Neural cell (in vitro differentiated cells): ENCODE results near the gene MRPS12. TPM values are rescaled to one million over a fixed set of nuclear protein-coding genes. Genes with fewer than 3 reads are reported as not detected.

Experiments
- H2AFZ ChIP-seq: fragments of 200-600, 300-800 bp; sonication (generic), shearing (Covaris generic); 2 replicates; pipeline ENCODE4 v1.6.0; 2014; ENCODE audit warnings: low read depth, mild to moderate bottlenecking, antibody characterized with exemption, low read length, moderate library complexity
- H3F3A ChIP-seq: fragments of 200-600 bp; shearing (Covaris generic); 2 replicates; pipeline ENCODE4 v1.6.1; 2016; ENCODE audit warnings: mild to moderate bottlenecking, moderate library complexity, mixed read lengths, antibody characterized with exemption, low read length; ENCODE audit not compliant: insufficient read depth, poor library complexity, severe bottlenecking
- H3K27ac ChIP-seq: fragments of 200-600, 300-800 bp; sonication (generic), shearing (Covaris generic); 2 replicates; pipeline ENCODE4 v1.5.1; 2014; ENCODE audit warnings: mild to moderate bottlenecking, low read length, moderate library complexity
- H3K27me3 ChIP-seq: fragments of 300-800, 200-600 bp; sonication (generic), shearing (Covaris generic); 2 replicates; pipeline ENCODE4 v1.6.0; 2014; ENCODE audit warnings: mild to moderate bottlenecking, low read depth, low read length, moderate library complexity; ENCODE audit not compliant: insufficient read depth
- H3K36me3 ChIP-seq: fragments of 300-800, 200-600 bp; sonication (generic), shearing (Covaris generic); 2 replicates; pipeline ENCODE4 v1.5.1; 2014; ENCODE audit warnings: mild to moderate bottlenecking, antibody characterized with exemption, low read length, moderate library complexity; ENCODE audit not compliant: insufficient read depth
- H3K4me2 ChIP-seq: fragments of 300-800, 200-600 bp; sonication (generic), shearing (Covaris generic); 2 replicates; pipeline ENCODE4 v1.6.0; 2014; ENCODE audit warnings: mild to moderate bottlenecking, low read length
- H3K4me3 ChIP-seq: fragments of 300-800, 200-600 bp; sonication (generic), shearing (Covaris generic); 2 replicates; pipeline ENCODE4 v1.5.1; 2014; ENCODE audit warnings: mild to moderate bottlenecking, low read length, moderate library complexity
- H3K79me2 ChIP-seq: fragments of 200-600 bp; shearing (Covaris generic); replicated peaks from 2 replicates; pipeline ENCODE4 v1.6.0; 2014; ENCODE audit warnings: mild to moderate bottlenecking, low read length, moderate library complexity; ENCODE audit not compliant: insufficient read depth
- H3K9ac ChIP-seq: fragments of 300-800, 200-600 bp; sonication (generic), shearing (Covaris generic); 2 replicates; pipeline ENCODE4 v1.6.1; 2016; ENCODE audit warnings: mild to moderate bottlenecking, low read length, mixed read lengths
- H3K9me2 ChIP-seq: fragments of 200-600 bp; shearing (Covaris generic); 2 replicates; pipeline ENCODE4 v1.6.1; 2016; ENCODE audit warnings: mild to moderate bottlenecking, low read length, mixed read lengths; ENCODE audit not compliant: insufficient read depth
- H3K9me3 ChIP-seq: fragments of 200-600, 300-800 bp; sonication (generic), shearing (Covaris generic); 2 replicates; pipeline ENCODE4 v1.6.1; 2016; ENCODE audit warnings: mild to moderate bottlenecking, mixed run types, low read length, moderate library complexity, mixed read lengths
- H4K20me1 ChIP-seq: fragments of 200-600 bp; shearing (Covaris generic); 2 replicates; pipeline ENCODE4 v1.6.1; 2016; ENCODE audit warnings: mild to moderate bottlenecking, mixed run types; ENCODE audit not compliant: insufficient read depth
- CTCF ChIP-seq: fragments of 450-650 bp; IDR thresholded peaks from 2 replicates; pipeline ENCODE4 v1.5.1; 2014; ENCODE audit warnings: antibody characterized with exemption, mild to moderate bottlenecking, moderate library complexity; ENCODE audit not compliant: poor library complexity, severe bottlenecking
- EP300 ChIP-seq: fragments of 450-650 bp; conservative IDR thresholded peaks from 2 replicates; pipeline ENCODE4 v1.6.1; 2014; ENCODE audit warnings: antibody characterized with exemption, mild to moderate bottlenecking, moderate library complexity; ENCODE audit not compliant: poor library complexity, severe bottlenecking
- EZH2 ChIP-seq: fragments of 200-600, 300-800 bp; shearing (Covaris generic), sonication (generic); IDR thresholded peaks from 2 replicates; pipeline ENCODE4 v1.6.1; 2014; ENCODE audit warnings: antibody characterized with exemption, low read length, borderline replicate concordance, mild to moderate bottlenecking; ENCODE audit not compliant: insufficient read depth, poor library complexity, severe bottlenecking
- MXI1 ChIP-seq: fragments of 450-650 bp; conservative IDR thresholded peaks from 2 replicates; pipeline ENCODE4 v1.6.1; 2014; ENCODE audit warnings: antibody characterized with exemption, mild to moderate bottlenecking; ENCODE audit not compliant: poor library complexity, severe bottlenecking
- POLR2AphosphoS5 ChIP-seq: IDR thresholded peaks from 2 replicates; pipeline ENCODE4 v1.6.1; 2012
- RAD21 ChIP-seq: fragments of 450-650 bp; conservative IDR thresholded peaks from 2 replicates; pipeline ENCODE4 v1.6.1; 2014; ENCODE audit warnings: antibody characterized with exemption, mild to moderate bottlenecking, moderate library complexity
- REST ChIP-seq: IDR thresholded peaks from 2 replicates; pipeline ENCODE4 v1.6.1; 2012; ENCODE audit warnings: borderline replicate concordance
- SMC3 ChIP-seq: fragments of 450-650 bp; conservative IDR thresholded peaks from 2 replicates; pipeline ENCODE4 v1.6.1; 2014; ENCODE audit warnings: antibody characterized with exemption, mild to moderate bottlenecking, moderate library complexity; ENCODE audit not compliant: poor library complexity
- TAF1 ChIP-seq: IDR thresholded peaks from 2 replicates; pipeline ENCODE4 v1.6.1; 2012; ENCODE audit warnings: low read depth
- polyA plus RNA-seq: library from polyadenylated mRNA; depleted of rRNA; stranded (reverse); fragments of >200 nt; gene quantifications from 2 replicates; pipeline ENCODE4 v1.2.3, GENCODE V29; 2014

Gene MRPS12
- polyA plus RNA-seq, 1 donor from 2014 or later = 30.0 TPM

GRCh38 chr19:38922482-38922881, 8.3 kb upstream of the MRPS12 start:
- no peak overlapping the region for H2AFZ ChIP-seq
- no peaks in the 10 kb centered on the region for H3F3A ChIP-seq
- no peak overlapping the region for H3K4me2 ChIP-seq
- H3K9ac ChIP-seq = no peak overlapping the region
- no peaks in the 10 kb centered on the region for H3K9me3 ChIP-seq
- no peak overlapping the region for H3K4me3 ChIP-seq
- H3K79me2 ChIP-seq = no peaks in the 10 kb centered on the region
- no peaks in the 10 kb centered on the region for H3K36me3 ChIP-seq
- H4K20me1 ChIP-seq = no peaks in the 10 kb centered on the region
- TF ChIP-seq RAD21 (no peak), TAF1 (no peak), CTCF (no peak), EP300 (no peak), EZH2 (no peak), REST (no peak), SMC3 (no peak)
- H3K9me2 ChIP-seq = no peaks in the 10 kb centered on the region
- no peak overlapping the region for H3K27ac ChIP-seq
- no peaks in the 10 kb centered on the region for H3K27me3 ChIP-seq

DNA sequence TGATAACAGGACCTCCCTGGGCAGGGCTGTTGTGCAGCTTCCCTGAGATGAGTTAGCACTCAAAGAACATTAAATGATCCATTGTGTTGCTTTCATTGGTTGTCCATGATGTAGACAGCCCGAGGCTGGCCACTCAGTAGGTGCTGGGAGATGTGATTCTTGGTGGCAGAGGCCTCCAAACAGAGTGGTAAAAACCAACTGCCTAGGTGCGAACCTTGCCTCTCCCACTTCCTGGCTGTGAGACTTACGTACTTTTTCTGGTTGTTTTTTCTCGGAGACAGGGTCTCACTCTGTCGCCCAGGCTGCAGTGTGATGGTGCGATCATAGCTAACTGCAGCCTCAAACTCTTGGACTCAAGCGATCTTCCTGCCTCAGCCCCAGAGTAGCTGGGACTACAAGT, 6.4 kb upstream of the MRPS12 start:
- no peak overlapping the region for H2AFZ ChIP-seq

More for the DNA sequence above, 6.4 kb upstream of the MRPS12 start:
- Histone ChIP-seq H3K36me3 (no peaks in the 10 kb centered on the region), H3K4me3 (no peak overlapping the region), H3F3A (no peaks in the 10 kb centered on the region), H3K9ac (no peak overlapping the region), H3K9me3 (no peaks in the 10 kb centered on the region), H3K27me3 (no peaks in the 10 kb centered on the region), H3K79me2 (peaks cover 2% of the 10 kb centered on the region), H3K27ac (no peak overlapping the region), H3K9me2 (no peaks in the 10 kb centered on the region), H3K4me2 (no peak overlapping the region), H4K20me1 (no peaks in the 10 kb centered on the region)
- no peak for TF ChIP-seq TAF1
- TF ChIP-seq SMC3 = no peak
- TF ChIP-seq RAD21 = no peak
- no peak for TF ChIP-seq MXI1
- TF ChIP-seq EP300 = no peak
- no peak for TF ChIP-seq POLR2AphosphoS5
- TF ChIP-seq REST = no peak
- no peak for TF ChIP-seq CTCF
- TF ChIP-seq EZH2 = no peak
